ENCODE measurements around the gene TDRD7.

DNA sequence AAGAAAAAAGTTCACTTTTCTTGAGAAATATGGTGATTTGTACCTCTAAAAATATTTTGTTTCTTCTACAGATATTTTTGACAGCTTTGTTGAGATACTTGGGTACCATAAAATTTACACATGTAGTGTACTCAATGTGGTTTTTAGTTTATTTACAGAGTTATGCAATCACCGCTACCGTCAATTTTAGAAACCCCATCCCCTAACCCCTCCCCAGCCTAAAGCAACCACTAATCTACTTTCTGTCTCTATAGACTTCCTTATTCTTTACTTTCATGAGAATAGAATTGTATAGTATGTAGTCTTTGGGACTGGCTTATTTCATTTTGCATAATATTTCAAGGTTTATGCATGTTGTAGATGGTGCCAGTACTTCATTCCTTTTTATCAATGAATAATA is 45.0 kb upstream of the TDRD7 start:
- TF ChIP-seq POLR2AphosphoS5 (IDR thresholded peaks at IDR 0.05; ENCODE audit: borderline replicate concordance, low read depth, low read length) (no peak), EZH2 (IDR thresholded peaks at IDR 0.05) (no peak), FOXP2 (optimal IDR thresholded peaks at IDR 0.05; ENCODE audit: control extremely low read depth, extremely low read length, insufficient read depth) (no peak)

Measured in SK-N-MC (cell line).